Heart right ventricle (tissue), 16 donors: ENCODE data around the gene CXorf49. TPM values are rescaled to one million over a fixed set of nuclear protein-coding genes. Genes with fewer than 3 reads are reported as not detected.
"Not testable (repeated sequence)": the region's sequence is repeated elsewhere in the genome, so short reads cannot be mapped to it uniquely, and the experiment has no call there.

Source experiments
- ATAC-seq, 8 donors: fragments of 200-7000 bp; cut with Tn5 transposase; one replicate each; pipeline ENCODE4 v1.9.1; 2020; ENCODE audit warnings: mild to moderate bottlenecking in 8 of 8, moderate library complexity in 8 of 8, moderate number of reproducible peaks in 1 of 8
- DNase-seq, 2 donors: peaks; one replicate each; pipeline ENCODE4 v3.0.0-alpha.2; 2020
- H3K27ac ChIP-seq, 10 donors: fragments of 200-600 bp; sonication (generic) in 2 of 10; one replicate each; pipeline versions ENCODE4 v1.5.0 to v1.8.0; 2020 to 2022; ENCODE audit warnings: mild to moderate bottlenecking in 3 of 10
- H3K27me3 ChIP-seq, 7 donors: fragments of 200-600 bp; one replicate each; pipeline ENCODE4 v1.8.0; 2021 to 2022; ENCODE audit warnings: mild to moderate bottlenecking in 2 of 7
- H3K36me3 ChIP-seq, 9 donors: fragments of 200-600 bp; sonication (generic) in 1 of 9; one replicate each; pipeline versions ENCODE4 v1.5.0 to v1.8.0; 2020 to 2022; ENCODE audit warnings: mild to moderate bottlenecking in 2 of 9
- H3K4me1 ChIP-seq, 9 donors: fragments of 200-600 bp; sonication (generic) in 1 of 9; one replicate each; pipeline versions ENCODE4 v1.5.0 to v1.8.0; 2020 to 2022; ENCODE audit warnings: mild to moderate bottlenecking in 4 of 9
- H3K4me3 ChIP-seq, 10 donors: fragments of 200-600 bp; sonication (generic) in 2 of 10; one replicate each; pipeline versions ENCODE4 v1.5.0 to v1.8.0; 2020 to 2022; ENCODE audit warnings: mild to moderate bottlenecking in 7 of 10, moderate library complexity in 2 of 10
- H3K9me3 ChIP-seq, 11 donors: fragments of 200-600 bp in 10 of 11; sonication (generic) in 2 of 11; one replicate each; pipeline versions ENCODE4 v1.5.0 to v1.8.0; 2013 to 2022; ENCODE audit warnings: mild to moderate bottlenecking in 2 of 11, control low read depth in 1 of 11, moderate library complexity in 1 of 11
- WGBS, 2 donors: extraction: QIAGEN DNeasy Blood & Tissue Kit; methylation state at CpG; one replicate each; pipeline ENCODE4 v1.1.7; 2013; ENCODE audit warnings: inconsistent platforms in 1 of 2; 5-methylcytosine and 5-hydroxymethylcytosine counted together
- intact Hi-C, 10 donors: fragments of 100-400 bp; cut with DNase I; formaldehyde crosslinking; loops; one replicate each; pipeline versions ENCODE4 v1.11.1 to v1.14.2; 2022
- long read RNA-seq, 3 donors: library from polyadenylated mRNA; unstranded; transcript quantifications; one replicate each; pipeline ENCODE4 v2.0.0, GENCODE V29; 2020 to 2021
- polyA plus RNA-seq, 2 donors: library from polyadenylated mRNA; stranded (reverse); fragments of 200-250 nt; gene quantifications; one replicate each; pipeline ENCODE4 v1.2.3, GENCODE V29; 2013
- total RNA-seq, 10 donors: library from RNA; stranded (reverse); fragmentation: NEBNext Ultra II Directional in 3 of 10; extraction: Animal tissue kit (Norgen Biotek cat#: 25700) in 3 of 10; gene quantifications; one replicate each; pipeline versions ENCODE4 v1.2.1 to v1.2.4, GENCODE V29; 2021 to 2023
- donor health status: Arrhythmogenic right ventricular cardiomyopathy.
- donor health status: ischemic (EF 13 %, LVEDD 7.1; RV severe dilation, severe dysfunction).
- donor health status: healthy with polysubstance abuse.
- donor health status: DM: no; HTN: yes; CAD: no.
- donor health status: DM: no; HTN: no; CAD: no.
- donor health status: ischemic (EF 25% LVEDD 6.9; RV normal size, moderate dysfunction).
- donor health status: ischemic (EF 25% LVEDD 5.7; RV mildly dilated, moderate dysfunction).
- donor health status: healthy.
- donor health status: DM: yes; HTN: yes; CAD: no.
- donor health status: Ischemic cardiomyopathy.
- donor health status: ischemic (EF 35%, LVEDD 5.7; RV mildly dilated, moderate dysfunction).
- donor health status: nonischemic (EF 11% LVEDD 7.7; RV severe dilation, severe dysfunction).
- donor health status: DM: yes; HTN: yes; CAD: no.
- donor health status: PGD.
- donor health status: ischemic (EF 29% LVEDD 5.4; RV normal size, mild dysfunction).
- donor health status: nonischemic (EF 23%, LVEDD 6.1; RV moderate dilation, normal function).

The CXorf49 gene
- total RNA-seq (not detected), polyA plus RNA-seq (not detected)
- long read RNA-seq, donor 1, result 0 reads
- long read RNA-seq, donor 2, result 0 reads
- long read RNA-seq, donor 3, result 0 reads

DNA sequence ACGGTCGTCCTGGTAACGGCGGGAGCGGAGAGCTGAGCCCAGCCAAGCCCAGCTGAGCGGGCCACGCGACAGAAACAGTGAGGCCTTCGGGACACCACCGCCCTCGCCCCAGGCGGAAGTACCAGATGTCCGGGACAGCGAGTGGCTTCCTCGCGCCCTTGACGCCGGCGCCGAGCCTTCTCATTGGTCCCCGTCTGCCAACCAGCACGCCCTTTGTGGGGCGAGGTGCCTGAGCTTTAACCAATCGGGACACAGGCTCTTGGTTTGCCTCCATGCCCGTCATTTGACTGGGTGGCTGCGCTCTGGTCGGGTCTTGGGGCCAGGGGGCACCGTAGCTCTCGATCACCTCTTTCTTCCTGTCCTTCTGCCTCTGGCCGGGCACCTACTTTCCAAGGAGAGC lies at the start of gene CXorf49:
Gene CXorf49 (minus strand): TSS at position 101 of the 400 bp plus-strand sequence. CDS start 134 bp downstream, outside the sequence.
- H3K4me3 ChIP-seq, DNase-seq, H3K27me3 ChIP-seq, H3K4me1 ChIP-seq, H3K27ac ChIP-seq, ATAC-seq, H3K9me3 ChIP-seq, H3K36me3 ChIP-seq, intact Hi-C loops: not testable (repeated sequence)
- no CpG with 5 or more reads among the region's 30 CpGs for WGBS, 2 donors

DNA sequence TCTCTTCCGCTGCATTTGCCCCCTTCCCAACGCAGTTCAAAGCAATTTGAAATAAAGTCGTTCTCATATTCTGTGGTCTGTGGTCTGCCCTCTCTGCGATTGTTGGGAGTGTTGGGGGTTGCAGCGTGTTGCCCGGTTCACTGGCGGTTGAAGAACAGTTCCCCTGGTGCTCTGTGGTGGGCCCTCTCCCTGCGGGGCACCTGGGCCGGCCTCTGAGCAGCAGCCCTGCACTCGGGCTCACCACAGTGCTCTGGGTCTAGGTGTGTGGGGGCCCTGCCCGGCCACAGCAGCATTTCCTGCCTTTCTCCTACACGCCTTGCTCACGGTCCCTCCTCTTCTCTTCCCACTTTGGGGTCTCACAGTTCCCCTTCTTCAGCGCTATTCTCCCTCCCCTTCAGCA lies 49.0 kb upstream of the CXorf49 start:
- no CpG with 5 or more reads among the region's 14 CpGs for WGBS, 2 donors
- H3K4me1 ChIP-seq, H3K27me3 ChIP-seq, ATAC-seq, H3K36me3 ChIP-seq, H3K4me3 ChIP-seq, H3K9me3 ChIP-seq, DNase-seq, H3K27ac ChIP-seq, intact Hi-C loops: not testable (repeated sequence)

DNA sequence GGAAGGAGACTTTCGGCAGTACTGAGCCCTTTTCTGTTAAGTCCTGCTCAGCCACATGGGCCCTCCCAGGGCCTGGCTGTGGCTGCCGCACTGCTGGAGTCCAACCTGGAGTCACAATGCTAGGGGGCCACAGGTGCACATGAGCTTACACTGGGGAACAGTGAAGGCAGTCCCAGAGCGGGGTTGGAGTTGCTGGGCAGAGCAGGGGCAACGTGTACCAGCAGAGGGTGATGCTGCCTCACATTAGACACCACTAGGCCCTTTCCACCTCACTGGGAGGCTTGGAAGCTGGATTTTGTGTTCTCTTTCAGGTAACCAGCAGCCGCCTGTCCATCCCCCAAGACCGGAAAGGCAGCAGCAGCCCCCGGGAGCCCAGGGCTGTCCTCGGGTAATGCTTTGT lies 47.5 kb upstream of the CXorf49 start:
- no CpG with 5 or more reads among the region's 8 CpGs for WGBS, 2 donors
- intact Hi-C loops, result not testable (repeated sequence)

DNA sequence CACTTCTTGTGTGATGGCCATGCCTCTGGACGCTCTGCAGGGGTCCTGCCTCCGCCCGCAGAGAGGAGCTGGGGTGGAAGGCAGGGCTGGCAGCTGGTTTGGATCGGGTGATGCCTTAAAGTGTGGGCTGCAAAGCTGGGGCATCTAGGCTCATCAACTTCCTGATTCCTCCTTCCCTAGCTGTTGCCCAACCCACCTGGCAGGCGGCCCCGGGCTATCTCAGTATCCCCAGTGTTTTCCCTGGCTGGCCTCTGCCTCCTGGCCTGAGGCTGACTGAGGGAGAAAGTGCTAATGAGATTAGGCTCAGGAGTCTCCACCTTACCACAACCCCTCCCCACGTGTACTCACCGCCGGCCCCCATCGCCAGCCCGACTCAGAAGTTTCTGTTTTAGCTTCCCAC lies 46.7 kb upstream of the CXorf49 start:
- H3K4me1 ChIP-seq, intact Hi-C loops, H3K36me3 ChIP-seq, H3K27ac ChIP-seq, H3K4me3 ChIP-seq, H3K27me3 ChIP-seq, H3K9me3 ChIP-seq, DNase-seq: not testable (repeated sequence)
- WGBS, 2 donors, result no CpG with 5 or more reads among the region's 11 CpGs
- peak in 1 of 8 donors; percentile 38 for ATAC-seq

More for the DNA sequence above, 47.5 kb upstream of the CXorf49 start:
- not testable (repeated sequence) for H3K36me3 ChIP-seq, H3K9me3 ChIP-seq, H3K27me3 ChIP-seq, H3K4me3 ChIP-seq, ATAC-seq, H3K27ac ChIP-seq, DNase-seq, H3K4me1 ChIP-seq

DNA sequence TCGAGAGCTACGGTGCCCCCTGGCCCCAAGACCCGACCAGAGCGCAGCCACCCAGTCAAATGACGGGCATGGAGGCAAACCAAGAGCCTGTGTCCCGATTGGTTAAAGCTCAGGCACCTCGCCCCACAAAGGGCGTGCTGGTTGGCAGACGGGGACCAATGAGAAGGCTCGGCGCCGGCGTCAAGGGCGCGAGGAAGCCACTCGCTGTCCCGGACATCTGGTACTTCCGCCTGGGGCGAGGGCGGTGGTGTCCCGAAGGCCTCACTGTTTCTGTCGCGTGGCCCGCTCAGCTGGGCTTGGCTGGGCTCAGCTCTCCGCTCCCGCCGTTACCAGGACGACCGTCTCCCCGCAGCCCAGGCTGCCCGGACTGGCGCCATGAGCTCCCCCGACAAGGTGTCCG lies 45.0 kb upstream of the CXorf49 start, which contains the start of gene CXorf49B:
Gene CXorf49B (plus strand): TSS at position 301 of the 400 bp plus-strand sequence. CDS start 75 bp downstream, at position 376.
- H3K9me3 ChIP-seq, ATAC-seq, intact Hi-C loops, H3K36me3 ChIP-seq, H3K4me1 ChIP-seq, H3K4me3 ChIP-seq, H3K27ac ChIP-seq, H3K27me3 ChIP-seq, DNase-seq: not testable (repeated sequence)
- no CpG with 5 or more reads among the region's 34 CpGs for WGBS, 2 donors

DNA sequence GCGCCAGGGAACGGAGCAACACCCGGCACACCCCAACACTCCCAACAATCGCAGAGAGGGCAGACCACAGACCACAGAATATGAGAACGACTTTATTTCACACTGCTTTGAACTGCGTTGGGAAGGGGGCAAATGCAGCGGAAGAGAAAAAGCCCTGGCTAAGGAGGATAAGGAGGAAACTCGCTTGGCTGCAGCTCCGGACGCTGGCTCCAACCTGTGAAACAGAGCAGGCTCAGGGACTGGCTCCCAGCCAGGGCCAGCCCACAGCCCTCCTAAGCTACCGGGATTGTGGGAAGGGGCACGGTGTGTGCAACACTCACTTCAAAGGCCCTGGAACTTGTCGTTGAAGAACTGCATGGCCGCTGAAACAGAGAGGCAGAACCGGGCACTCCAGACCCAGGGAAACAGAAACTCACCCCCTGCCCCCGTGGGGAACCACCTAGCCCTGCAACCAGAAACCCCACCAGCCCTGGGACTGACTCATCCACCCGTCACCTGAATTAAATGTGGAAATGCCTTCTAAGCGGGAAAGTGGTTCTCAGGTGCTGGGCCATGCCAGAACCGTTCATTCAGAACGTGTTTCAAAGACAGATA lies 42.7 kb upstream of the CXorf49 start:
- intact Hi-C loops, H3K4me3 ChIP-seq: not testable (repeated sequence)

DNA sequence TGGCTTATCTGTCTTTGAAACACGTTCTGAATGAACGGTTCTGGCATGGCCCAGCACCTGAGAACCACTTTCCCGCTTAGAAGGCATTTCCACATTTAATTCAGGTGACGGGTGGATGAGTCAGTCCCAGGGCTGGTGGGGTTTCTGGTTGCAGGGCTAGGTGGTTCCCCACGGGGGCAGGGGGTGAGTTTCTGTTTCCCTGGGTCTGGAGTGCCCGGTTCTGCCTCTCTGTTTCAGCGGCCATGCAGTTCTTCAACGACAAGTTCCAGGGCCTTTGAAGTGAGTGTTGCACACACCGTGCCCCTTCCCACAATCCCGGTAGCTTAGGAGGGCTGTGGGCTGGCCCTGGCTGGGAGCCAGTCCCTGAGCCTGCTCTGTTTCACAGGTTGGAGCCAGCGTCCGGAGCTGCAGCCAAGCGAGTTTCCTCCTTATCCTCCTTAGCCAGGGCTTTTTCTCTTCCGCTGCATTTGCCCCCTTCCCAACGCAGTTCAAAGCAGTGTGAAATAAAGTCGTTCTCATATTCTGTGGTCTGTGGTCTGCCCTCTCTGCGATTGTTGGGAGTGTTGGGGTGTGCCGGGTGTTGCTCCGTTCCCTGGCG lies 2.3 kb upstream of the CXorf49 start:
- H3K4me3 ChIP-seq, H3K27ac ChIP-seq, DNase-seq, intact Hi-C loops, H3K9me3 ChIP-seq, H3K4me1 ChIP-seq, H3K27me3 ChIP-seq, H3K36me3 ChIP-seq, ATAC-seq: not testable (repeated sequence)
- WGBS, 2 donors, result no CpG with 5 or more reads among the region's 20 CpGs

More for the DNA sequence above, 42.7 kb upstream of the CXorf49 start:
- DNase-seq, ATAC-seq, H3K4me1 ChIP-seq, H3K36me3 ChIP-seq, H3K27me3 ChIP-seq, H3K9me3 ChIP-seq, H3K27ac ChIP-seq: not testable (repeated sequence)
- no CpG with 5 or more reads among the region's 20 CpGs for WGBS, 2 donors

DNA sequence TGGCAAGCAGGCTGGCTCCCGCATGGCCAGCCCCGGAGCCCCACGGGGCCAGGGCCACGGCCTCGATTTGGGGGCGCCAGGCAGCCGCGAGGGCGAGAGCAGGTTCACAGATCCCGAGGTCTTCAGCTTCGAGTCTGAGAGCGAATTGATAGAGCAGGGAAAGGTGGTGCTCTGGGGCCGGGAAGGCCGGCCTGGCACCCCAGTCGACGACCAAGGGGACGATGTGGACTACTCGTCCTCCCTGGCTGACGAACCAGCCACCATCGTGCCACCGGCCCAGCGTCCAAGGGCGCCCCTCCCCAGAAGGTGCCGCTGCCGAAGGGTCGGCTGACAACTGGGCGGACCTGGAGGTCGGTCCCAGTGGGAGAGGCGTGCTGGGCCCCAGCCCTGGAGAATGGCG lies 1.1 kb upstream of the CXorf49 start:
- H3K27ac ChIP-seq, H3K9me3 ChIP-seq, H3K36me3 ChIP-seq, H3K27me3 ChIP-seq, intact Hi-C loops, H3K4me3 ChIP-seq, H3K4me1 ChIP-seq: not testable (repeated sequence)
- ATAC-seq, result peak in 1 of 8 donors; percentile 12
- WGBS, 2 donors, result 80 to 93% methylated on average over 2 to 7 of the region's 30 CpGs
- peak in 1 of 2 donors; percentile 1 for DNase-seq

DNA sequence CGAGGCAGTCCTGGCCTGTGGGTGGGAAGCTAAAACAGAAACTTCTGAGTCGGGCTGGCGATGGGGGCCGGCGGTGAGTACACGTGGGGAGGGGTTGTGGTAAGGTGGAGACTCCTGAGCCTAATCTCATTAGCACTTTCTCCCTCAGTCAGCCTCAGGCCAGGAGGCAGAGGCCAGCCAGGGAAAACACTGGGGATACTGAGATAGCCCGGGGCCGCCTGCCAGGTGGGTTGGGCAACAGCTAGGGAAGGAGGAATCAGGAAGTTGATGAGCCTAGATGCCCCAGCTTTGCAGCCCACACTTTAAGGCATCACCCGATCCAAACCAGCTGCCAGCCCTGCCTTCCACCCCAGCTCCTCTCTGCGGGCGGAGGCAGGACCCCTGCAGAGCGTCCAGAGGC lies 1.8 kb downstream of the CXorf49 start:
- not testable (repeated sequence) for H3K27ac ChIP-seq

DNA sequence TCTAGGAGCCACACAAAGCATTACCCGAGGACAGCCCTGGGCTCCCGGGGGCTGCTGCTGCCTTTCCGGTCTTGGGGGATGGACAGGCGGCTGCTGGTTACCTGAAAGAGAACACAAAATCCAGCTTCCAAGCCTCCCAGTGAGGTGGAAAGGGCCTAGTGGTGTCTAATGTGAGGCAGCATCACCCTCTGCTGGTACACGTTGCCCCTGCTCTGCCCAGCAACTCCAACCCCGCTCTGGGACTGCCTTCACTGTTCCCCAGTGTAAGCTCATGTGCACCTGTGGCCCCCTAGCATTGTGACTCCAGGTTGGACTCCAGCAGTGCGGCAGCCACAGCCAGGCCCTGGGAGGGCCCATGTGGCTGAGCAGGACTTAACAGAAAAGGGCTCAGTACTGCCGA lies 2.5 kb downstream of the CXorf49 start:
- no CpG with 5 or more reads among the region's 8 CpGs for WGBS, 2 donors

More for the DNA sequence above, 1.8 kb downstream of the CXorf49 start:
- no CpG with 5 or more reads among the region's 12 CpGs for WGBS, 2 donors
- H3K4me1 ChIP-seq, H3K4me3 ChIP-seq, H3K9me3 ChIP-seq, H3K27me3 ChIP-seq, intact Hi-C loops, H3K36me3 ChIP-seq, DNase-seq: not testable (repeated sequence)
- peak in 1 of 8 donors; percentile 29 for ATAC-seq

DNA sequence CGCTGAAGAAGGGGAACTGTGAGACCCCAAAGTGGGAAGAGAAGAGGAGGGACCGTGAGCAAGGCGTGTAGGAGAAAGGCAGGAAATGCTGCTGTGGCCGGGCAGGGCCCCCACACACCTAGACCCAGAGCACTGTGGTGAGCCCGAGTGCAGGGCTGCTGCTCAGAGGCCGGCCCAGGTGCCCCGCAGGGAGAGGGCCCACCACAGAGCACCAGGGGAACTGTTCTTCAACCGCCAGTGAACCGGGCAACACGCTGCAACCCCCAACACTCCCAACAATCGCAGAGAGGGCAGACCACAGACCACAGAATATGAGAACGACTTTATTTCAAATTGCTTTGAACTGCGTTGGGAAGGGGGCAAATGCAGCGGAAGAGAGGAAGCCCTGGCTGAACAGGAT lies 4.0 kb downstream of the CXorf49 start:
- intact Hi-C loops, H3K4me1 ChIP-seq, H3K9me3 ChIP-seq, H3K36me3 ChIP-seq, H3K4me3 ChIP-seq, H3K27me3 ChIP-seq, H3K27ac ChIP-seq, DNase-seq, ATAC-seq: not testable (repeated sequence)
- WGBS, 2 donors, result no CpG with 5 or more reads among the region's 14 CpGs

More for the DNA sequence above, 2.5 kb downstream of the CXorf49 start:
- ATAC-seq, intact Hi-C loops, H3K27me3 ChIP-seq, H3K9me3 ChIP-seq, H3K4me1 ChIP-seq, H3K4me3 ChIP-seq, DNase-seq, H3K27ac ChIP-seq, H3K36me3 ChIP-seq: not testable (repeated sequence)
